ENCODE measurements around the gene LAMA5.

GRCh38 chr20:62333820-62334595 is 33.1 kb downstream of the LAMA5 start:
- TF ChIP-seq CTCF (IDR thresholded peaks at IDR 0.05; ENCODE audit: poor library complexity) (no peak), EZH2 (IDR thresholded peaks at IDR 0.05; ENCODE audit: borderline replicate concordance) (no peak), EZH2phosphoT487 (IDR thresholded peaks at IDR 0.05; ENCODE audit: low read depth, severe bottlenecking, unreplicated experiment) (no peak)
